ENCODE data around the gene PHLDB2. TPM values are rescaled to one million over a fixed set of nuclear protein-coding genes. Genes with fewer than 3 reads are reported as not detected.

The PHLDB2 gene
- total RNA-seq, 2 experiments from 2014 or later = 0.61 to 2.1 TPM

GRCh38 chr3:111956995-111957734, 98.1 kb downstream of the PHLDB2 start:
- H3K9me2 ChIP-seq (ENCODE audit: insufficient read depth, low read length) = no peaks in the 10 kb centered on the region
- H3K79me2 ChIP-seq (ENCODE audit: insufficient read depth, low read depth, low read length) = no peaks in the 10 kb centered on the region
- TF ChIP-seq CTCF (conservative IDR thresholded peaks at IDR 0.05; ENCODE audit: low read length) (no peak), EZH2phosphoT487 (IDR thresholded peaks at IDR 0.05; ENCODE audit: borderline replicate concordance, low read depth, low read length) (no peak)
- H4K20me1 ChIP-seq (ENCODE audit: insufficient read depth, low read length) = no peaks in the 10 kb centered on the region
- H2AFZ ChIP-seq (ENCODE audit: low read length) = no peak overlapping the region
- DNase-seq (ENCODE audit: low spot score) = no peak
- H3K27ac ChIP-seq (ENCODE audit: low read depth, low read length, poor library complexity, severe bottlenecking) = no peak overlapping the region
- no peaks in the 10 kb centered on the region for H3K9me3 ChIP-seq (ENCODE audit: low read length)
- H3K4me3 ChIP-seq (ENCODE audit: low read depth, low read length, poor library complexity, severe bottlenecking) = no peak overlapping the region
- H3K4me1 ChIP-seq (ENCODE audit: insufficient read depth, low read length, poor library complexity, severe bottlenecking) = no peaks in the 10 kb centered on the region
- H3K36me3 ChIP-seq (ENCODE audit: insufficient read depth, low read length) = no peaks in the 10 kb centered on the region
- intact Hi-C loops (cut with micrococcal nuclease; ENCODE audit: unreplicated experiment) = no loop called here
- H3K4me2 ChIP-seq (ENCODE audit: low read length) = no peak overlapping the region
- POLR2A ChIA-PET = interaction anchor here (0.7 to 1.5 kb wide), 4 partner anchors 20 to 1413 kb away, joined by 3 to 4 read pairs (median 4); no protein-coding TSS in a partner anchor
- BruUV-seq (replicated peaks) = no TSS peak
- CTCF ChIA-PET (ENCODE audit: unreplicated experiment) = no interaction called here

- H3K27ac ChIP-seq (ENCODE audit: low read depth, low read length, poor library complexity, severe bottlenecking) = no peak overlapping the region
- CTCF ChIA-PET (ENCODE audit: unreplicated experiment) = no interaction called here
- intact Hi-C loops (cut with micrococcal nuclease; ENCODE audit: unreplicated experiment) = no loop called here
- no peaks in the 10 kb centered on the region for H3K4me1 ChIP-seq (ENCODE audit: insufficient read depth, low read length, poor library complexity, severe bottlenecking)
- no peaks in the 10 kb centered on the region for H4K20me1 ChIP-seq (ENCODE audit: insufficient read depth, low read length)
- no peak overlapping the region for H3K4me2 ChIP-seq (ENCODE audit: low read length)
- no peak overlapping the region for H3K4me3 ChIP-seq (ENCODE audit: low read depth, low read length, poor library complexity, severe bottlenecking)
- no peak for DNase-seq (ENCODE audit: low spot score)
- no peaks in the 10 kb centered on the region for H3K9me3 ChIP-seq (ENCODE audit: low read length)
- no peak for TF ChIP-seq CTCF (conservative IDR thresholded peaks at IDR 0.05; ENCODE audit: low read length)
- no peak for TF ChIP-seq EZH2phosphoT487 (IDR thresholded peaks at IDR 0.05; ENCODE audit: borderline replicate concordance, low read depth, low read length)
- no TSS peak for BruUV-seq (replicated peaks)
- no peaks in the 10 kb centered on the region for H3K9me2 ChIP-seq (ENCODE audit: insufficient read depth, low read length)
- POLR2A ChIA-PET = interaction anchor here (0.6 to 3.2 kb wide), 2 partner anchors 10 to 66 kb away, joined by 3 to 8 read pairs; no protein-coding TSS in a partner anchor
- no peaks in the 10 kb centered on the region for H3K79me2 ChIP-seq (ENCODE audit: insufficient read depth, low read depth, low read length)
- H2AFZ ChIP-seq (ENCODE audit: low read length) = no peak overlapping the region
- no peaks in the 10 kb centered on the region for H3K36me3 ChIP-seq (ENCODE audit: insufficient read depth, low read length)
Observed at GRCh38 chr3:111961461-111962164, 102.5 kb downstream of the PHLDB2 start.

All from OCI-LY7 (cell line).